HepG2 (cell line): Measurements from ENCODE around the gene S100A7. TPM values are rescaled to one million over a fixed set of nuclear protein-coding genes. Genes with fewer than 3 reads are reported as not detected.

Experiments used
- ATAC-seq: fragments of 200-7000 bp; cut with Tn5 transposase; 3 replicates; pipeline ENCODE4 v1.9.1; 2020; ENCODE audit warnings: mild to moderate bottlenecking, moderate library complexity
- BruUV-seq: library from RNA; stranded (reverse); fragments of 400-500 nt; replicated peaks from 2 replicates; lab custom pipeline; 2021; lab: Mats Ljungman, UMichigan
- CTCF ChIA-PET: fragments of 300-600 bp; formaldehyde crosslinking; extraction: SDS; loops from one replicate; lab custom pipeline; 2021; ENCODE audit warnings: low total read pairs, inconsistent platforms, low intra/inter-chr PET ratio; lab: Yijun Ruan, JAX
- POLR2A ChIA-PET: fragments of 350-600 bp; sonication (Branson Sonifier 250); formaldehyde crosslinking; loops from one replicate; lab custom pipeline; 2020; ENCODE audit warnings: antibody characterized with exemption, inconsistent platforms; lab: Yijun Ruan, JAX
- DNase-seq: peaks from one replicate; pipeline ENCODE4 v3.0.0-alpha.2; 2015; ENCODE audit warnings: low spot score
- FAIRE-seq: peaks from 3 replicates; lab custom pipeline; 2011; peaks lifted over from hg19 to GRCh38; lab: Jason Lieb, UNC
- H2AFZ ChIP-seq: one replicate; pipeline ENCODE4 v1.6.1; 2011; ENCODE audit warnings: low read length, inconsistent platforms
- H3K27ac ChIP-seq: fragments of 300-600 bp; 3 replicates; pipeline ENCODE4 v1.8.0; 2011; ENCODE audit warnings: mixed run types, mild to moderate bottlenecking, mixed read lengths, low read length, inconsistent platforms; ENCODE audit not compliant: insufficient read depth; ENCODE audit errors: extremely low read length
- H3K27me3 ChIP-seq, 2 experiments: fragments of 200-600 bp in 1 of 2; 2 replicates in 1 of 2; 3 replicates in 1 of 2; pipeline versions ENCODE4 v1.6.0 to v1.8.0; 2011; ENCODE audit warnings: low read length in 2 of 2, mild to moderate bottlenecking in 2 of 2, moderate library complexity in 2 of 2, inconsistent platforms in 1 of 2; ENCODE audit not compliant: insufficient read depth in 2 of 2, control insufficient read depth in 1 of 2
- H3K36me3 ChIP-seq, 2 experiments: fragments of 200-600 bp in 1 of 2; replicated peaks in 1 of 2; 2 replicates in 1 of 2; 3 replicates in 1 of 2; pipeline versions ENCODE4 v1.5.1 to v1.8.0; 2011; ENCODE audit warnings: low read length in 2 of 2, inconsistent platforms in 1 of 2; ENCODE audit not compliant: insufficient read depth in 2 of 2, control insufficient read depth in 1 of 2
- H3K4me1 ChIP-seq: 2 replicates; pipeline ENCODE4 v1.5.1; 2012; ENCODE audit warnings: low read length, inconsistent platforms; ENCODE audit not compliant: insufficient read depth
- H3K4me2 ChIP-seq: 2 replicates; pipeline ENCODE4 v1.6.0; 2011; ENCODE audit warnings: low read depth, low read length, inconsistent platforms
- H3K4me3 ChIP-seq, 3 experiments: fragments of 200-600 bp in 1 of 3; sonication (generic), shearing (Covaris generic) in 1 of 3; replicated peaks in 1 of 3; 2 replicates each; pipeline ENCODE4 v1.5.1; 2011 to 2016; ENCODE audit warnings: low read length in 3 of 3, inconsistent platforms in 2 of 3, low read depth in 2 of 3, mild to moderate bottlenecking in 2 of 3, control low read depth in 1 of 3, mixed read lengths in 1 of 3; ENCODE audit not compliant: insufficient read depth in 1 of 3
- H3K79me2 ChIP-seq: one replicate; pipeline ENCODE4 v1.6.1; 2011; ENCODE audit warnings: low read length, inconsistent platforms; ENCODE audit not compliant: insufficient read depth
- H3K9ac ChIP-seq: 2 replicates; pipeline ENCODE4 v1.6.0; 2011; ENCODE audit warnings: mild to moderate bottlenecking, low read depth, low read length, inconsistent platforms; ENCODE audit not compliant: insufficient read depth
- H3K9me3 ChIP-seq: 2 replicates; pipeline ENCODE4 v1.5.1; 2012; ENCODE audit warnings: mild to moderate bottlenecking, low read length
- H4K20me1 ChIP-seq: 2 replicates; pipeline ENCODE4 v1.6.0; 2011; ENCODE audit warnings: inconsistent platforms, mild to moderate bottlenecking, low read length, moderate library complexity; ENCODE audit not compliant: insufficient read depth
- ARNTL ChIP-seq: sonication (generic); formaldehyde crosslinking; IDR thresholded peaks from 2 replicates; pipeline ENCODE4 v1.4.0; 2020; ENCODE audit warnings: mild to moderate bottlenecking, missing genetic modification reagents
- ETV5 ChIP-seq: IDR thresholded peaks from 2 replicates; pipeline ENCODE4 v1.6.1; 2018; ENCODE audit warnings: missing biosample characterization, missing genetic modification reagents, inconsistent platforms, borderline replicate concordance
- FOXK1 ChIP-seq: sonication (generic); formaldehyde crosslinking; IDR thresholded peaks from 2 replicates; pipeline ENCODE4 v1.4.0; 2020; ENCODE audit warnings: low read depth, missing genetic modification reagents, borderline replicate concordance
- GLI4 ChIP-seq: sonication (generic); formaldehyde crosslinking; IDR thresholded peaks from 2 replicates; pipeline ENCODE4 v1.5.1; 2020; ENCODE audit warnings: missing genetic modification reagents, mild to moderate bottlenecking, moderate library complexity, borderline replicate concordance
- JUN ChIP-seq: sonication (generic); formaldehyde crosslinking; IDR thresholded peaks from 2 replicates; pipeline ENCODE4 v1.4.0; 2020; ENCODE audit warnings: mild to moderate bottlenecking, missing genetic modification reagents
- KLF9 ChIP-seq: IDR thresholded peaks from 2 replicates; pipeline ENCODE4 v1.6.1; 2016; ENCODE audit warnings: low read depth
- MIXL1 ChIP-seq: IDR thresholded peaks from 2 replicates; pipeline ENCODE4 v1.6.1; 2016
- PHF5A ChIP-seq: IDR thresholded peaks from one replicate; pipeline ENCODE4 v1.6.1; 2018; ENCODE audit warnings: low read depth, missing genetic modification reagents; ENCODE audit not compliant: unreplicated experiment
- ZFY ChIP-seq: sonication (generic); formaldehyde crosslinking; IDR thresholded peaks from 2 replicates; pipeline ENCODE4 v1.4.0; 2020; ENCODE audit warnings: missing genetic modification reagents
- ZNF121 ChIP-seq: sonication (generic); formaldehyde crosslinking; IDR thresholded peaks from 2 replicates; pipeline ENCODE4 v1.5.0; 2020; ENCODE audit warnings: mild to moderate bottlenecking, missing genetic modification reagents
- ZNF329 ChIP-seq: sonication (generic); formaldehyde crosslinking; IDR thresholded peaks from 2 replicates; pipeline ENCODE4 v1.9.0; 2021; ENCODE audit warnings: low read depth, mild to moderate bottlenecking, missing genetic modification reagents
- ZNF44 ChIP-seq: sonication (generic); formaldehyde crosslinking; IDR thresholded peaks from 2 replicates; pipeline ENCODE4 v1.5.1; 2020; ENCODE audit warnings: mild to moderate bottlenecking, missing genetic modification reagents
- ZNF790 ChIP-seq: sonication (generic); formaldehyde crosslinking; IDR thresholded peaks from 2 replicates; pipeline ENCODE4 v1.8.0; 2022; ENCODE audit warnings: missing genetic modification reagents, mild to moderate bottlenecking, borderline replicate concordance
- ZNF878 ChIP-seq: sonication (generic); formaldehyde crosslinking; IDR thresholded peaks from 2 replicates; pipeline ENCODE4 v1.8.1; 2023; ENCODE audit warnings: mild to moderate bottlenecking, missing genetic modification reagents, moderate library complexity
- ZSCAN21 ChIP-seq: sonication (generic); formaldehyde crosslinking; IDR thresholded peaks from 2 replicates; pipeline ENCODE4 v1.8.0; 2022; ENCODE audit warnings: mild to moderate bottlenecking, missing genetic modification reagents, moderate library complexity, borderline replicate concordance
- WGBS: methylation state at CpG from one replicate; pipeline ENCODE4 v1.1.6; 2017; ENCODE audit warnings: low lambda C conversion rate; 5-methylcytosine and 5-hydroxymethylcytosine counted together
- in situ Hi-C: cut with HindIII; loops from 2 replicates; pipeline ENCODE4 v1.10.0; 2017; ENCODE audit warnings: low pct_unique_long_range_greater_than_20kb; ENCODE audit not compliant: extremely low pct_ligation_motif_present
- intact Hi-C: fragments of 100-400 bp; cut with micrococcal nuclease; formaldehyde crosslinking; loops from one replicate; pipeline ENCODE4 v1.10.0; 2022; ENCODE audit not compliant: unreplicated experiment
- polyA plus RNA-seq, 8 experiments: library from polyadenylated mRNA; depleted of rRNA in 3 of 8; stranded (reverse) in 7 of 8; unstranded in 1 of 8; fragments of >200 nt; fragmentation: Illumina TruSeq in 4 of 8; extraction: Trizol in 4 of 8; gene quantifications; 2 replicates each; pipeline versions ENCODE4 v1.2.1 to v1.2.3, GENCODE V29; 2011 to 2016; ENCODE audit warnings: low read depth in 4 of 8, missing spikeins in 1 of 8, mixed read lengths in 1 of 8; ENCODE audit not compliant: insufficient read depth in 1 of 8
- total RNA-seq, 5 experiments: library from RNA; depleted of rRNA; stranded (reverse); fragments of >200 nt; fragmentation: Illumina TruSeq; extraction: Trizol; gene quantifications; 2 replicates each; pipeline ENCODE4 v1.2.3, GENCODE V29; 2016; ENCODE audit warnings: low read depth in 1 of 5
- TF ChIP-seq, protein P1 (sequence below): sonication (generic); formaldehyde crosslinking; IDR thresholded peaks from 2 replicates; pipeline ENCODE4 v1.8.1; 2023; ENCODE audit warnings: mild to moderate bottlenecking, missing genetic modification reagents, borderline replicate concordance
- TF ChIP-seq, protein P2 (sequence below): sonication (generic); formaldehyde crosslinking; IDR thresholded peaks from 2 replicates; pipeline ENCODE4 v1.8.1; 2023; ENCODE audit warnings: mild to moderate bottlenecking, missing genetic modification reagents

S100A7 gene
- total and polyA plus RNA-seq, 2 of the 13 experiments (the other 11 are each of a cell fraction or from before 2014, with no cell fraction given): not detected

DNA sequence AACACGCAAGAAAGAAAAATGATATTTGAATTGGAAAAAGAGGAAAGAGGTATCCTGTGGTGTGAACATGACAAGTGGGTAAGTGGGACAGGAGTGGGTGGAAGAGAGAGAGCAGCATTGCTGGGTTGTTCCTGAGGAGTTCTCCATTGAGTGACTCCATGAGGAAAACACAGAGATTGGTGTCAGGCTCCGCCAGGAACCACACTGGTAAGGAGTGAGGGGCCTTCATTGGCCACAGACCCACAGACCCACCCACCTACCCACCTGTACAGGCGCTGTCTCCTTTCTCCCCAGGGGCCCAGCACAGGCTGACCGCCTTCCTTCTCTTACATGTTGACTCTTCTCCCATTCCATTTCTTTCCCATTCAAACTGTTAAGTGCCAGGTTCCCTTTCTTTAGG is 23.2 kb downstream of the S100A7 start:
- CTCF ChIA-PET: no interaction called here
- H3K4me3 ChIP-seq: no peak overlapping the region
- in situ Hi-C loops: no loop called here
- 0 out of 5 replicates have a peak, but pooled peaks cover 0 to 3% of the 10 kb centered on the region in 2 experiments for H3K27me3 ChIP-seq
- no peaks in the 10 kb centered on the region for H3K4me1 ChIP-seq
- no peaks in the 10 kb centered on the region for H3K79me2 ChIP-seq
- WGBS: 5% methylated on average over 4 of the region's 4 CpGs
- H3K9me3 ChIP-seq: no peaks in the 10 kb centered on the region
- no peaks in the 10 kb centered on the region for H3K36me3 ChIP-seq
- H3K27ac ChIP-seq: no peak overlapping the region
- H4K20me1 ChIP-seq: no peaks in the 10 kb centered on the region
- no peak for ATAC-seq
- no peak overlapping the region for H2AFZ ChIP-seq
- intact Hi-C loops: no loop called here
- no peak overlapping the region for H3K9ac ChIP-seq
- POLR2A ChIA-PET: no interaction called here
- no TSS peak for BruUV-seq
- no peak overlapping the region for H3K4me2 ChIP-seq
- no peak for FAIRE-seq
- DNase-seq: no peak
- TF ChIP-seq ZNF121: no peak
- no peak for TF ChIP-seq ZNF790 (CRISPR knock-in tag)
- no peak for TF ChIP-seq GLI4 (CRISPR knock-in tag)
- TF ChIP-seq, protein P1, sequence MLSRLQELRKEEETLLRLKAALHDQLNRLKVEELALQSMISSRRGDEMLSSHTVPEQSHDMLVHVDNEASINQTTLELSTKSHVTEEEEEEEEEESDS (CRISPR knock-in tag): no peak
- TF ChIP-seq JUN (CRISPR knock-in tag): no peak
- no peak for TF ChIP-seq ZSCAN21 (CRISPR knock-in tag)
- no peak for TF ChIP-seq ARNTL (CRISPR knock-in tag)
- TF ChIP-seq PHF5A (CRISPR knock-in tag): no peak
- TF ChIP-seq MIXL1 (CRISPR knock-in tag): no peak
- no peak for TF ChIP-seq ZFY
- TF ChIP-seq ETV5 (CRISPR knock-in tag): no peak
- no peak for TF ChIP-seq ZNF44 (CRISPR knock-in tag)
- TF ChIP-seq KLF9: no peak
- no peak for TF ChIP-seq ZNF329
- no peak for TF ChIP-seq ZNF878 (CRISPR knock-in tag)
- TF ChIP-seq, protein P2, sequence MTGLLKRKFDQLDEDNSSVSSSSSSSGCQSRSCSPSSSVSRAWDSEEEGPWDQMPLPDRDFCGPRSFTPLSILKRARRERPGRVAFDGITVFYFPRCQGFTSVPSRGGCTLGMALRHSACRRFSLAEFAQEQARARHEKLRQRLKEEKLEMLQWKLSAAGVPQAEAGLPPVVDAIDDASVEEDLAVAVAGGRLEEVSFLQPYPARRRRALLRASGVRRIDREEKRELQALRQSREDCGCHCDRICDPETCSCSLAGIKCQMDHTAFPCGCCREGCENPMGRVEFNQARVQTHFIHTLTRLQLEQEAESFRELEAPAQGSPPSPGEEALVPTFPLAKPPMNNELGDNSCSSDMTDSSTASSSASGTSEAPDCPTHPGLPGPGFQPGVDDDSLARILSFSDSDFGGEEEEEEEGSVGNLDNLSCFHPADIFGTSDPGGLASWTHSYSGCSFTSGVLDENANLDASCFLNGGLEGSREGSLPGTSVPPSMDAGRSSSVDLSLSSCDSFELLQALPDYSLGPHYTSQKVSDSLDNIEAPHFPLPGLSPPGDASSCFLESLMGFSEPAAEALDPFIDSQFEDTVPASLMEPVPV (CRISPR knock-in tag): no peak
- no peak for TF ChIP-seq FOXK1 (CRISPR knock-in tag)
